ENCODE measurements around the gene DNAH6. TPM values are rescaled to one million over a fixed set of nuclear protein-coding genes. Genes with fewer than 3 reads are reported as not detected.

Gene DNAH6
- total RNA-seq, 1 experiment from 2014 or later, result 0.39 TPM

- TF ChIP-seq STAT6 (CRISPR knock-in tag; conservative IDR thresholded peaks at IDR 0.05; ENCODE audit: low read depth), result no peak
These were observed 289.1 kb downstream of the DNAH6 start (continued) for GRCh38 chr2:84805250-84805958.

GRCh38 chr2:84807063-84807485, 290.8 kb downstream of the DNAH6 start:
- Mint-ChIP-seq H3K36me3 (peaks cover 8% of the 10 kb centered on the region), H3K27ac (no peak overlapping the region), H3K4me1 (no peaks in the 10 kb centered on the region), H3K27me3 (ENCODE audit: low read depth) (peaks cover 4% of the 10 kb centered on the region), H3K4me3 (no peak overlapping the region), H3K9me3 (peaks cover 11% of the 10 kb centered on the region)
- no peak for ATAC-seq
- POLR2A ChIA-PET, result no interaction called here
- DNase-seq (ENCODE audit: low spot score), result no peak
- CTCF ChIA-PET, result interaction anchor here (0.7 kb wide), 2 partner anchors 17 to 75 kb away, joined by 3 to 4 read pairs; no protein-coding TSS in a partner anchor
- TF ChIP-seq, protein P1, sequence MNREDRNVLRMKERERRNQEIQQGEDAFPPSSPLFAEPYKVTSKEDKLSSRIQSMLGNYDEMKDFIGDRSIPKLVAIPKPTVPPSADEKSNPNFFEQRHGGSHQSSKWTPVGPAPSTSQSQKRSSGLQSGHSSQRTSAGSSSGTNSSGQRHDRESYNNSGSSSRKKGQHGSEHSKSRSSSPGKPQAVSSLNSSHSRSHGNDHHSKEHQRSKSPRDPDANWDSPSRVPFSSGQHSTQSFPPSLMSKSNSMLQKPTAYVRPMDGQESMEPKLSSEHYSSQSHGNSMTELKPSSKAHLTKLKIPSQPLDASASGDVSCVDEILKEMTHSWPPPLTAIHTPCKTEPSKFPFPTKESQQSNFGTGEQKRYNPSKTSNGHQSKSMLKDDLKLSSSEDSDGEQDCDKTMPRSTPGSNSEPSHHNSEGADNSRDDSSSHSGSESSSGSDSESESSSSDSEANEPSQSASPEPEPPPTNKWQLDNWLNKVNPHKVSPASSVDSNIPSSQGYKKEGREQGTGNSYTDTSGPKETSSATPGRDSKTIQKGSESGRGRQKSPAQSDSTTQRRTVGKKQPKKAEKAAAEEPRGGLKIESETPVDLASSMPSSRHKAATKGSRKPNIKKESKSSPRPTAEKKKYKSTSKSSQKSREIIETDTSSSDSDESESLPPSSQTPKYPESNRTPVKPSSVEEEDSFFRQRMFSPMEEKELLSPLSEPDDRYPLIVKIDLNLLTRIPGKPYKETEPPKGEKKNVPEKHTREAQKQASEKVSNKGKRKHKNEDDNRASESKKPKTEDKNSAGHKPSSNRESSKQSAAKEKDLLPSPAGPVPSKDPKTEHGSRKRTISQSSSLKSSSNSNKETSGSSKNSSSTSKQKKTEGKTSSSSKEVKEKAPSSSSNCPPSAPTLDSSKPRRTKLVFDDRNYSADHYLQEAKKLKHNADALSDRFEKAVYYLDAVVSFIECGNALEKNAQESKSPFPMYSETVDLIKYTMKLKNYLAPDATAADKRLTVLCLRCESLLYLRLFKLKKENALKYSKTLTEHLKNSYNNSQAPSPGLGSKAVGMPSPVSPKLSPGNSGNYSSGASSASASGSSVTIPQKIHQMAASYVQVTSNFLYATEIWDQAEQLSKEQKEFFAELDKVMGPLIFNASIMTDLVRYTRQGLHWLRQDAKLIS (CRISPR knock-in tag; IDR thresholded peaks at IDR 0.05; ENCODE audit: borderline replicate concordance), result no peak
- TF ChIP-seq, protein P2, sequence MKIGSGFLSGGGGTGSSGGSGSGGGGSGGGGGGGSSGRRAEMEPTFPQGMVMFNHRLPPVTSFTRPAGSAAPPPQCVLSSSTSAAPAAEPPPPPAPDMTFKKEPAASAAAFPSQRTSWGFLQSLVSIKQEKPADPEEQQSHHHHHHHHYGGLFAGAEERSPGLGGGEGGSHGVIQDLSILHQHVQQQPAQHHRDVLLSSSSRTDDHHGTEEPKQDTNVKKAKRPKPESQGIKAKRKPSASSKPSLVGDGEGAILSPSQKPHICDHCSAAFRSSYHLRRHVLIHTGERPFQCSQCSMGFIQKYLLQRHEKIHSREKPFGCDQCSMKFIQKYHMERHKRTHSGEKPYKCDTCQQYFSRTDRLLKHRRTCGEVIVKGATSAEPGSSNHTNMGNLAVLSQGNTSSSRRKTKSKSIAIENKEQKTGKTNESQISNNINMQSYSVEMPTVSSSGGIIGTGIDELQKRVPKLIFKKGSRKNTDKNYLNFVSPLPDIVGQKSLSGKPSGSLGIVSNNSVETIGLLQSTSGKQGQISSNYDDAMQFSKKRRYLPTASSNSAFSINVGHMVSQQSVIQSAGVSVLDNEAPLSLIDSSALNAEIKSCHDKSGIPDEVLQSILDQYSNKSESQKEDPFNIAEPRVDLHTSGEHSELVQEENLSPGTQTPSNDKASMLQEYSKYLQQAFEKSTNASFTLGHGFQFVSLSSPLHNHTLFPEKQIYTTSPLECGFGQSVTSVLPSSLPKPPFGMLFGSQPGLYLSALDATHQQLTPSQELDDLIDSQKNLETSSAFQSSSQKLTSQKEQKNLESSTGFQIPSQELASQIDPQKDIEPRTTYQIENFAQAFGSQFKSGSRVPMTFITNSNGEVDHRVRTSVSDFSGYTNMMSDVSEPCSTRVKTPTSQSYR (CRISPR knock-in tag; IDR thresholded peaks at IDR 0.05), result no peak
- TF ChIP-seq MYBL2 (CRISPR knock-in tag; IDR thresholded peaks at IDR 0.05), result no peak
- no peak for TF ChIP-seq ZNF138 (CRISPR knock-in tag; conservative IDR thresholded peaks at IDR 0.05)
- no peak for TF ChIP-seq OVOL2 (CRISPR knock-in tag; IDR thresholded peaks at IDR 0.05; ENCODE audit: borderline replicate concordance)
- TF ChIP-seq, protein P3, sequence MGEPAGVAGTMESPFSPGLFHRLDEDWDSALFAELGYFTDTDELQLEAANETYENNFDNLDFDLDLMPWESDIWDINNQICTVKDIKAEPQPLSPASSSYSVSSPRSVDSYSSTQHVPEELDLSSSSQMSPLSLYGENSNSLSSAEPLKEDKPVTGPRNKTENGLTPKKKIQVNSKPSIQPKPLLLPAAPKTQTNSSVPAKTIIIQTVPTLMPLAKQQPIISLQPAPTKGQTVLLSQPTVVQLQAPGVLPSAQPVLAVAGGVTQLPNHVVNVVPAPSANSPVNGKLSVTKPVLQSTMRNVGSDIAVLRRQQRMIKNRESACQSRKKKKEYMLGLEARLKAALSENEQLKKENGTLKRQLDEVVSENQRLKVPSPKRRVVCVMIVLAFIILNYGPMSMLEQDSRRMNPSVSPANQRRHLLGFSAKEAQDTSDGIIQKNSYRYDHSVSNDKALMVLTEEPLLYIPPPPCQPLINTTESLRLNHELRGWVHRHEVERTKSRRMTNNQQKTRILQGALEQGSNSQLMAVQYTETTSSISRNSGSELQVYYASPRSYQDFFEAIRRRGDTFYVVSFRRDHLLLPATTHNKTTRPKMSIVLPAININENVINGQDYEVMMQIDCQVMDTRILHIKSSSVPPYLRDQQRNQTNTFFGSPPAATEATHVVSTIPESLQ (CRISPR knock-in tag; IDR thresholded peaks at IDR 0.05), result no peak
- TF ChIP-seq ZBTB21 (CRISPR knock-in tag; IDR thresholded peaks at IDR 0.05; ENCODE audit: borderline replicate concordance), result no peak
- TF ChIP-seq NR3C1 (CRISPR knock-in tag; conservative IDR thresholded peaks at IDR 0.05; ENCODE audit: low read depth), result no peak
- no peak for TF ChIP-seq MXD4 (CRISPR knock-in tag; IDR thresholded peaks at IDR 0.05; ENCODE audit: borderline replicate concordance)
- TF ChIP-seq ZNF396 (CRISPR knock-in tag; IDR thresholded peaks at IDR 0.05; ENCODE audit: borderline replicate concordance), result no peak
- no peak for TF ChIP-seq JAZF1 (CRISPR knock-in tag; IDR thresholded peaks at IDR 0.05)
- TF ChIP-seq SOX15 (CRISPR knock-in tag; IDR thresholded peaks at IDR 0.05), result no peak
- TF ChIP-seq SMAD4 (CRISPR knock-in tag; IDR thresholded peaks at IDR 0.05), result no peak
- TF ChIP-seq, protein P4, sequence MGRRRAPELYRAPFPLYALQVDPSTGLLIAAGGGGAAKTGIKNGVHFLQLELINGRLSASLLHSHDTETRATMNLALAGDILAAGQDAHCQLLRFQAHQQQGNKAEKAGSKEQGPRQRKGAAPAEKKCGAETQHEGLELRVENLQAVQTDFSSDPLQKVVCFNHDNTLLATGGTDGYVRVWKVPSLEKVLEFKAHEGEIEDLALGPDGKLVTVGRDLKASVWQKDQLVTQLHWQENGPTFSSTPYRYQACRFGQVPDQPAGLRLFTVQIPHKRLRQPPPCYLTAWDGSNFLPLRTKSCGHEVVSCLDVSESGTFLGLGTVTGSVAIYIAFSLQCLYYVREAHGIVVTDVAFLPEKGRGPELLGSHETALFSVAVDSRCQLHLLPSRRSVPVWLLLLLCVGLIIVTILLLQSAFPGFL (CRISPR knock-in tag; IDR thresholded peaks at IDR 0.05; ENCODE audit: borderline replicate concordance), result no peak
- TF ChIP-seq TP53 (CRISPR knock-in tag; IDR thresholded peaks at IDR 0.05), result no peak
- TF ChIP-seq, protein P5, sequence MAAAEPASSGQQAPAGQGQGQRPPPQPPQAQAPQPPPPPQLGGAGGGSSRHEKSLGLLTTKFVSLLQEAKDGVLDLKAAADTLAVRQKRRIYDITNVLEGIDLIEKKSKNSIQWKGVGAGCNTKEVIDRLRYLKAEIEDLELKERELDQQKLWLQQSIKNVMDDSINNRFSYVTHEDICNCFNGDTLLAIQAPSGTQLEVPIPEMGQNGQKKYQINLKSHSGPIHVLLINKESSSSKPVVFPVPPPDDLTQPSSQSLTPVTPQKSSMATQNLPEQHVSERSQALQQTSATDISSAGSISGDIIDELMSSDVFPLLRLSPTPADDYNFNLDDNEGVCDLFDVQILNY (CRISPR knock-in tag; IDR thresholded peaks at IDR 0.05), result no peak

Measured in WTC11 (cell line).